ENCODE measurements around the gene VPS25.
A peak's percentile ranks its signal among the peaks of the same experiment; 100 is the strongest.

Gene VPS25

DNA sequence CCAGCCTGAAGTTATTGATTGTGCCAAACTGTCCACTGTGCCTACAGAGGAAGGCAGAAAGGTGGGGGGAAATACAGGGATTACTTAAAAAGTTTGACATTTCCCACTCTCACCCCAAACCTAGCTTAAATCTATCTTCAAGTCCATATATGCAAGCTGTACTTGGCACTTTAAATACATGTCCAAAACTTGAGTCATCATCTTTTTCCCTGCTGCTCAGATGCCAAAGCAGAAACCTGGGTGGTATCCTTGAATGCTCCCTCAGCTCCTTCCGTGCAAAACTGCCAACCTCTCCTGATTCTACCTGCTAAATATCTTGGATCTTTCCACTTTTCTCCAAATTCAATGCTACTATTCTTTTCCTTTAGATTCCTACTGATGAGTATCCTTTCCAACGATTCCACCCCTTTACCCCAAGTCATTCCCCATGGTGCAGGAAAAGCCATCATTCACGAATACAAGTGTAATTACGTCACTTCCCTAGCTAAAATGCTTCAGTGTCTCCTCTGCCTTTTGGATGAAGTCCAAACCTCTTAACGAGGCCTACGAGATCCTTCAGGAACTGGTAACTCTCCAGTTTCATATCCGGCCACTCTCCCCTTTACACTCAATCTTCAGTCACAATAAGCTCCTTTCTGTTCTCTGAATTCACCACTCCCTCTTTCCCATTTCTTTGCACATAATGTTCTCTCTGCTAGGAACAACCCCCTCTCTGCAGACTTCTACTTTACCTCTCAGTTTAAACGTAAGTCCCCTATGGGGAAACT lies 41.6 kb downstream of the VPS25 start:
- CTCF ChIA-PET: interaction anchor here (1.1 to 2.6 kb wide), 5 partner anchors 10 to 28 kb away, joined by 3 to 20 read pairs (median 4); partner anchors contain the start of gene BECN1
- no peaks in the 10 kb centered on the region; the same call in 1 of the 2 replicates for H3K4me1 ChIP-seq (ENCODE audit: control insufficient read depth, insufficient read depth, low read length)
- no peak overlapping the region for H3K4me3 ChIP-seq (ENCODE audit: low read depth, low read length)
- peaks cover 92 to 93% of the 10 kb centered on the region in 2 experiments for H3K36me3 ChIP-seq (ENCODE audit: control insufficient read depth in 2 of 2, insufficient read depth in 1 of 2, low read length in 2 of 2)
- POLR2A ChIA-PET: interaction anchor here (0.8 to 2.5 kb wide), 4 partner anchors 9 to 183 kb away, joined by 3 to 17 read pairs (median 7); partner anchors contain the start of genes BECN1, PSME3 and RPL27
- no peaks in the 10 kb centered on the region for H3K9me3 ChIP-seq (ENCODE audit: control insufficient read depth, insufficient read depth, low read depth, low read length)
- H3K27ac ChIP-seq (ENCODE audit: extremely low read depth, low read depth, low read length): no peak overlapping the region; the same call in 1 of the 2 replicates
- TF ChIP-seq ZNF660 (tag by site-specific recombination; IDR thresholded peaks at IDR 0.05) (peak; percentile 80), ZNF366 (tag by site-specific recombination; conservative IDR thresholded peaks at IDR 0.05) (no peak), GLI2 (tag by site-specific recombination; IDR thresholded peaks at IDR 0.05; ENCODE audit: borderline replicate concordance, low read depth) (no peak), YY2 (tag by site-specific recombination; IDR thresholded peaks at IDR 0.05) (no peak), ZBTB10 (tag by site-specific recombination; IDR thresholded peaks at IDR 0.05) (no peak), HOXC10 (CRISPR knock-in tag; IDR thresholded peaks at IDR 0.05) (no peak), SCRT1 (tag by site-specific recombination; IDR thresholded peaks at IDR 0.05; ENCODE audit: borderline replicate concordance) (no peak), ZNF404 (tag by site-specific recombination; IDR thresholded peaks at IDR 0.05) (no peak), ZNF19 (tag by site-specific recombination; IDR thresholded peaks at IDR 0.05; ENCODE audit: low read depth) (no peak), ZBTB21 (tag by site-specific recombination; IDR thresholded peaks at IDR 0.05) (peak; percentile 78), ZNF510 (tag by site-specific recombination; IDR thresholded peaks at IDR 0.05; ENCODE audit: insufficient replicate concordance) (no peak), ZNF488 (tag by site-specific recombination; IDR thresholded peaks at IDR 0.05) (no peak), ZNF221 (tag by site-specific recombination; IDR thresholded peaks at IDR 0.05; ENCODE audit: borderline replicate concordance) (no peak), PRDM1 (tag by site-specific recombination; IDR thresholded peaks at IDR 0.05) (peak; percentile 82), SP7 (tag by site-specific recombination; IDR thresholded peaks at IDR 0.05) (peak; percentile 46; the same call in 1 of the 2 replicates), ZNF639 (tag by site-specific recombination; IDR thresholded peaks at IDR 0.05) (no peak)
- TF ChIP-seq, protein P1, sequence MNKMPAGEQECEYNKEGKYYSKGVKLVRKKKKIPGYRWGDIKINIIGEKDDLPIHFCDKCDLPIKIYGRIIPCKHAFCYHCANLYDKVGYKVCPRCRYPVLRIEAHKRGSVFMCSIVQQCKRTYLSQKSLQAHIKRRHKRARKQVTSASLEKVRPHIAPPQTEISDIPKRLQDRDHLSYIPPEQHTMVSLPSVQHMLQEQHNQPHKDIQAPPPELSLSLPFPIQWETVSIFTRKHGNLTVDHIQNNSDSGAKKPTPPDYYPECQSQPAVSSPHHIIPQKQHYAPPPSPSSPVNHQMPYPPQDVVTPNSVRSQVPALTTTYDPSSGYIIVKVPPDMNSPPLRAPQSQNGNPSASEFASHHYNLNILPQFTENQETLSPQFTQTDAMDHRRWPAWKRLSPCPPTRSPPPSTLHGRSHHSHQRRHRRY (tag by site-specific recombination; IDR thresholded peaks at IDR 0.05): no peak
- TF ChIP-seq, protein P2, sequence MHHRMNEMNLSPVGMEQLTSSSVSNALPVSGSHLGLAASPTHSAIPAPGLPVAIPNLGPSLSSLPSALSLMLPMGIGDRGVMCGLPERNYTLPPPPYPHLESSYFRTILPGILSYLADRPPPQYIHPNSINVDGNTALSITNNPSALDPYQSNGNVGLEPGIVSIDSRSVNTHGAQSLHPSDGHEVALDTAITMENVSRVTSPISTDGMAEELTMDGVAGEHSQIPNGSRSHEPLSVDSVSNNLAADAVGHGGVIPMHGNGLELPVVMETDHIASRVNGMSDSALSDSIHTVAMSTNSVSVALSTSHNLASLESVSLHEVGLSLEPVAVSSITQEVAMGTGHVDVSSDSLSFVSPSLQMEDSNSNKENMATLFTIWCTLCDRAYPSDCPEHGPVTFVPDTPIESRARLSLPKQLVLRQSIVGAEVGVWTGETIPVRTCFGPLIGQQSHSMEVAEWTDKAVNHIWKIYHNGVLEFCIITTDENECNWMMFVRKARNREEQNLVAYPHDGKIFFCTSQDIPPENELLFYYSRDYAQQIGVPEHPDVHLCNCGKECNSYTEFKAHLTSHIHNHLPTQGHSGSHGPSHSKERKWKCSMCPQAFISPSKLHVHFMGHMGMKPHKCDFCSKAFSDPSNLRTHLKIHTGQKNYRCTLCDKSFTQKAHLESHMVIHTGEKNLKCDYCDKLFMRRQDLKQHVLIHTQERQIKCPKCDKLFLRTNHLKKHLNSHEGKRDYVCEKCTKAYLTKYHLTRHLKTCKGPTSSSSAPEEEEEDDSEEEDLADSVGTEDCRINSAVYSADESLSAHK (tag by site-specific recombination; IDR thresholded peaks at IDR 0.05): no peak
- TF ChIP-seq, protein P3, sequence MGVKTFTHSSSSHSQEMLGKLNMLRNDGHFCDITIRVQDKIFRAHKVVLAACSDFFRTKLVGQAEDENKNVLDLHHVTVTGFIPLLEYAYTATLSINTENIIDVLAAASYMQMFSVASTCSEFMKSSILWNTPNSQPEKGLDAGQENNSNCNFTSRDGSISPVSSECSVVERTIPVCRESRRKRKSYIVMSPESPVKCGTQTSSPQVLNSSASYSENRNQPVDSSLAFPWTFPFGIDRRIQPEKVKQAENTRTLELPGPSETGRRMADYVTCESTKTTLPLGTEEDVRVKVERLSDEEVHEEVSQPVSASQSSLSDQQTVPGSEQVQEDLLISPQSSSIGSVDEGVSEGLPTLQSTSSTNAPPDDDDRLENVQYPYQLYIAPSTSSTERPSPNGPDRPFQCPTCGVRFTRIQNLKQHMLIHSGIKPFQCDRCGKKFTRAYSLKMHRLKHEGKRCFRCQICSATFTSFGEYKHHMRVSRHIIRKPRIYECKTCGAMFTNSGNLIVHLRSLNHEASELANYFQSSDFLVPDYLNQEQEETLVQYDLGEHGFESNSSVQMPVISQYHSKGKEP (tag by site-specific recombination; IDR thresholded peaks at IDR 0.05): no peak
- TF ChIP-seq, protein P4, sequence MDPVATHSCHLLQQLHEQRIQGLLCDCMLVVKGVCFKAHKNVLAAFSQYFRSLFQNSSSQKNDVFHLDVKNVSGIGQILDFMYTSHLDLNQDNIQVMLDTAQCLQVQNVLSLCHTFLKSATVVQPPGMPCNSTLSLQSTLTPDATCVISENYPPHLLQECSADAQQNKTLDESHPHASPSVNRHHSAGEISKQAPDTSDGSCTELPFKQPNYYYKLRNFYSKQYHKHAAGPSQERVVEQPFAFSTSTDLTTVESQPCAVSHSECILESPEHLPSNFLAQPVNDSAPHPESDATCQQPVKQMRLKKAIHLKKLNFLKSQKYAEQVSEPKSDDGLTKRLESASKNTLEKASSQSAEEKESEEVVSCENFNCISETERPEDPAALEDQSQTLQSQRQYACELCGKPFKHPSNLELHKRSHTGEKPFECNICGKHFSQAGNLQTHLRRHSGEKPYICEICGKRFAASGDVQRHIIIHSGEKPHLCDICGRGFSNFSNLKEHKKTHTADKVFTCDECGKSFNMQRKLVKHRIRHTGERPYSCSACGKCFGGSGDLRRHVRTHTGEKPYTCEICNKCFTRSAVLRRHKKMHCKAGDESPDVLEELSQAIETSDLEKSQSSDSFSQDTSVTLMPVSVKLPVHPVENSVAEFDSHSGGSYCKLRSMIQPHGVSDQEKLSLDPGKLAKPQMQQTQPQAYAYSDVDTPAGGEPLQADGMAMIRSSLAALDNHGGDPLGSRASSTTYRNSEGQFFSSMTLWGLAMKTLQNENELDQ (tag by site-specific recombination; IDR thresholded peaks at IDR 0.05; ENCODE audit: low read depth): no peak
- TF ChIP-seq, protein P5, sequence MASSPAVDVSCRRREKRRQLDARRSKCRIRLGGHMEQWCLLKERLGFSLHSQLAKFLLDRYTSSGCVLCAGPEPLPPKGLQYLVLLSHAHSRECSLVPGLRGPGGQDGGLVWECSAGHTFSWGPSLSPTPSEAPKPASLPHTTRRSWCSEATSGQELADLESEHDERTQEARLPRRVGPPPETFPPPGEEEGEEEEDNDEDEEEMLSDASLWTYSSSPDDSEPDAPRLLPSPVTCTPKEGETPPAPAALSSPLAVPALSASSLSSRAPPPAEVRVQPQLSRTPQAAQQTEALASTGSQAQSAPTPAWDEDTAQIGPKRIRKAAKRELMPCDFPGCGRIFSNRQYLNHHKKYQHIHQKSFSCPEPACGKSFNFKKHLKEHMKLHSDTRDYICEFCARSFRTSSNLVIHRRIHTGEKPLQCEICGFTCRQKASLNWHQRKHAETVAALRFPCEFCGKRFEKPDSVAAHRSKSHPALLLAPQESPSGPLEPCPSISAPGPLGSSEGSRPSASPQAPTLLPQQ (tag by site-specific recombination; IDR thresholded peaks at IDR 0.05): peak; percentile 50; the same call in 1 of the 2 replicates
